H1 (cell line): Measurements from ENCODE around the gene SMIM41. TPM values are rescaled to one million over a fixed set of nuclear protein-coding genes. Genes with fewer than 3 reads are reported as not detected.
A peak's percentile ranks its signal among the peaks of the same experiment; 100 is the strongest.

Experiments
- CTCF ChIA-PET: fragments of 300-600 bp; sonication (Branson Sonifier 250); formaldehyde crosslinking; loops from one replicate; lab custom pipeline; 2021; ENCODE audit not compliant: partially characterized antibody; lab: Charles Lee
- POLR2A ChIA-PET: fragments of 300-600 bp; sonication (Branson Sonifier 250); formaldehyde crosslinking; loops from one replicate; lab custom pipeline; 2021; ENCODE audit warnings: inconsistent platforms; ENCODE audit not compliant: partially characterized antibody; lab: Charles Lee
- DNase-seq, 2 experiments: peaks; one replicate each; pipeline versions ENCODE4 v3.0.0 to v3.0.0-alpha.2; 2010 to 2022; ENCODE audit warnings: low spot score in 2 of 2, low read depth in 1 of 2, mixed read lengths in 1 of 2
- FAIRE-seq: peaks from 2 replicates; lab custom pipeline; 2011; peaks lifted over from hg19 to GRCh38; lab: Jason Lieb, UNC
- H2AFZ ChIP-seq: 2 replicates; pipeline ENCODE4 v1.8.1; 2012; ENCODE audit warnings: low read length, inconsistent platforms
- H2AK5ac ChIP-seq: 2 replicates; pipeline ENCODE4 v1.6.1; 2013; ENCODE audit warnings: low read depth, low read length
- H2BK120ac ChIP-seq: replicated peaks from 2 replicates; pipeline ENCODE3; 2013; ENCODE audit warnings: low read depth, low read length, inconsistent platforms
- H2BK12ac ChIP-seq: 2 replicates; pipeline ENCODE4 v1.6.1; 2013; ENCODE audit warnings: low read depth, low read length
- H2BK15ac ChIP-seq: 2 replicates; pipeline ENCODE4 v1.6.1; 2013; ENCODE audit warnings: low read length
- H2BK20ac ChIP-seq: 2 replicates; pipeline ENCODE4 v1.6.1; 2013; ENCODE audit warnings: low read length
- H2BK5ac ChIP-seq: 2 replicates; pipeline ENCODE4 v1.6.1; 2013; ENCODE audit warnings: low read depth, low read length
- H3K14ac ChIP-seq: 2 replicates; pipeline ENCODE4 v1.6.1; 2013; ENCODE audit warnings: inconsistent platforms; ENCODE audit not compliant: insufficient read length
- H3K18ac ChIP-seq: 2 replicates; pipeline ENCODE4 v1.6.1; 2013; ENCODE audit warnings: low read length; ENCODE audit errors: extremely low read depth
- H3K23ac ChIP-seq: 2 replicates; pipeline ENCODE4 v1.6.1; 2013; ENCODE audit warnings: inconsistent platforms; ENCODE audit not compliant: insufficient read length
- H3K23me2 ChIP-seq: 2 replicates; pipeline ENCODE4 v1.6.1; 2013; ENCODE audit warnings: low read depth, low read length
- H3K27ac ChIP-seq: 2 replicates; pipeline ENCODE4 v1.6.1; 2011; ENCODE audit warnings: low read depth, low read length, inconsistent platforms
- H3K27me3 ChIP-seq, 4 experiments: replicated peaks in 1 of 4; 1 replicate in 1 of 4; 2 replicates in 3 of 4; pipeline versions ENCODE4 v1.6.1 to v1.8.1; 2011 to 2013; ENCODE audit warnings: low read length in 3 of 4, mild to moderate bottlenecking in 3 of 4, inconsistent platforms in 2 of 4, mixed read lengths in 2 of 4, moderate library complexity in 1 of 4; ENCODE audit not compliant: control insufficient read depth in 3 of 4, insufficient read depth in 3 of 4; ENCODE audit errors: extremely low read depth in 1 of 4
- H3K36me3 ChIP-seq, 4 experiments: 2 replicates each; pipeline versions ENCODE4 v1.6.1 to v1.8.1; 2011 to 2013; ENCODE audit warnings: mild to moderate bottlenecking in 4 of 4, low read length in 3 of 4, moderate library complexity in 2 of 4, control low read depth in 1 of 4, inconsistent platforms in 1 of 4; ENCODE audit not compliant: insufficient read depth in 4 of 4, control insufficient read depth in 2 of 4
- H3K4ac ChIP-seq: replicated peaks from 2 replicates; pipeline ENCODE3; 2013; ENCODE audit warnings: low read length, low read depth, mixed read lengths, inconsistent platforms; ENCODE audit not compliant: insufficient read length
- H3K4me1 ChIP-seq, 4 experiments: replicated peaks in 1 of 4; 1 replicate in 1 of 4; 2 replicates in 3 of 4; pipeline versions ENCODE4 v1.6.1 to v1.8.1; 2011 to 2013; ENCODE audit warnings: low read length in 3 of 4, inconsistent platforms in 2 of 4, mixed read lengths in 1 of 4; ENCODE audit not compliant: insufficient read depth in 4 of 4, control insufficient read depth in 3 of 4
- H3K4me2 ChIP-seq, 2 experiments: 2 replicates each; pipeline versions ENCODE4 v1.6.1 to v1.8.1; 2011 to 2013; ENCODE audit warnings: low read depth in 2 of 2, low read length in 2 of 2, control low read depth in 1 of 2, inconsistent platforms in 1 of 2, mild to moderate bottlenecking in 1 of 2; ENCODE audit not compliant: insufficient read depth in 1 of 2
- H3K4me3 ChIP-seq, 4 experiments: fragments of 200-600, 300-600 bp in 1 of 4; sonication (generic), shearing (Covaris generic), sonication (Bioruptor Twin) in 1 of 4; 2 replicates each; pipeline versions ENCODE4 v1.5.1 to v1.8.1; 2011 to 2016; ENCODE audit warnings: low read length in 4 of 4, low read depth in 3 of 4, control low read depth in 2 of 4, inconsistent platforms in 2 of 4, mild to moderate bottlenecking in 2 of 4, mixed read lengths in 1 of 4, moderate library complexity in 1 of 4; ENCODE audit not compliant: insufficient read depth in 2 of 4; ENCODE audit errors: extremely low read depth in 1 of 4
- H3K56ac ChIP-seq: replicated peaks from 2 replicates; pipeline ENCODE3; 2013; ENCODE audit warnings: low read depth, mild to moderate bottlenecking, mixed read lengths, low read length, inconsistent platforms; ENCODE audit not compliant: insufficient read length
- H3K79me1 ChIP-seq: 2 replicates; pipeline ENCODE4 v1.6.1; 2013; ENCODE audit warnings: low read depth, low read length, control low read depth
- H3K79me2 ChIP-seq, 2 experiments: 2 replicates each; pipeline versions ENCODE4 v1.6.1 to v1.8.1; 2012 to 2013; ENCODE audit warnings: low read length in 2 of 2, mild to moderate bottlenecking in 2 of 2, inconsistent platforms in 1 of 2; ENCODE audit not compliant: insufficient read depth in 2 of 2, control insufficient read depth in 1 of 2
- H3K9ac ChIP-seq, 4 experiments: replicated peaks in 1 of 4; 1 replicate in 1 of 4; 2 replicates in 3 of 4; pipeline versions ENCODE4 v1.6.1 to v1.8.1; 2011 to 2013; ENCODE audit warnings: low read depth in 3 of 4, low read length in 3 of 4, control low read depth in 2 of 4, mild to moderate bottlenecking in 2 of 4, moderate library complexity in 2 of 4, inconsistent platforms in 1 of 4; ENCODE audit errors: extremely low read depth in 1 of 4
- H3K9me3 ChIP-seq, 2 experiments: 2 replicates each; pipeline versions ENCODE4 v1.6.1 to v1.8.1; 2012 to 2013; ENCODE audit warnings: mild to moderate bottlenecking in 2 of 2, moderate library complexity in 2 of 2, control low read depth in 1 of 2, inconsistent platforms in 1 of 2, low read depth in 1 of 2, low read length in 1 of 2, mixed read lengths in 1 of 2; ENCODE audit not compliant: insufficient read depth in 2 of 2
- H4K20me1 ChIP-seq, 2 experiments: replicated peaks in 1 of 2; 2 replicates each; pipeline versions ENCODE3 to v1.8.1; 2011 to 2013; ENCODE audit warnings: inconsistent platforms in 2 of 2, low read length in 2 of 2, mild to moderate bottlenecking in 1 of 2; ENCODE audit not compliant: insufficient read depth in 2 of 2, control insufficient read depth in 1 of 2
- H4K5ac ChIP-seq: 2 replicates; pipeline ENCODE4 v1.6.1; 2013; ENCODE audit warnings: low read length, low read depth, mixed read lengths, inconsistent platforms; ENCODE audit not compliant: insufficient read length
- H4K8ac ChIP-seq: 2 replicates; pipeline ENCODE4 v1.8.0; 2013; ENCODE audit warnings: mild to moderate bottlenecking, moderate library complexity, low read length, inconsistent platforms; ENCODE audit not compliant: insufficient read depth; ENCODE audit errors: extremely low read depth
- H4K91ac ChIP-seq: replicated peaks from 2 replicates; pipeline ENCODE3; 2013; ENCODE audit warnings: low read length, mixed read lengths, inconsistent platforms; ENCODE audit not compliant: insufficient read length
- ATF3 ChIP-seq: IDR thresholded peaks from 2 replicates; pipeline ENCODE4 v1.6.1; 2011; ENCODE audit warnings: low read depth, mild to moderate bottlenecking, low read length; ENCODE audit not compliant: insufficient read depth
- BACH1 ChIP-seq: IDR thresholded peaks from 2 replicates; pipeline ENCODE4 v1.6.1; 2012; ENCODE audit warnings: low read length, improper control_type of control experiment
- CBX5 ChIP-seq: fragments of 300-800, 300-1000 bp; sonication (generic); IDR thresholded peaks from 2 replicates; pipeline ENCODE4 v1.7.1; 2016; ENCODE audit warnings: antibody characterized with exemption, low read length, low read depth
- CHD1 ChIP-seq: IDR thresholded peaks from 2 replicates; pipeline ENCODE4 v1.6.1; 2012; ENCODE audit warnings: low read depth, low read length, improper control_type of control experiment
- EGR1 ChIP-seq: IDR thresholded peaks from 2 replicates; pipeline ENCODE4 v1.6.1; 2011; ENCODE audit warnings: low read depth, low read length, borderline replicate concordance
- GABPA ChIP-seq: IDR thresholded peaks from 2 replicates; pipeline ENCODE4 v1.6.1; 2011; ENCODE audit warnings: mild to moderate bottlenecking, low read length, moderate library complexity, borderline replicate concordance; ENCODE audit not compliant: insufficient read depth
- JUN ChIP-seq: IDR thresholded peaks from 2 replicates; pipeline ENCODE4 v1.6.1; 2011; ENCODE audit warnings: low read depth, mild to moderate bottlenecking, improper control_type of control experiment, low read length
- KDM1A ChIP-seq: fragments of 200-600, 300-600 bp; sonication (generic); IDR thresholded peaks from 2 replicates; pipeline ENCODE4 v1.7.1; 2016; ENCODE audit warnings: mild to moderate bottlenecking, low read length, borderline replicate concordance
- NRF1 ChIP-seq: IDR thresholded peaks from 2 replicates; pipeline ENCODE4 v1.6.1; 2011; ENCODE audit warnings: mild to moderate bottlenecking, low read depth, low read length, improper control_type of control experiment
- POLR2A ChIP-seq, 2 experiments: IDR thresholded peaks; 1 replicate in 1 of 2; 2 replicates in 1 of 2; pipeline ENCODE4 v1.6.1; 2011; ENCODE audit warnings: low read depth in 2 of 2, low read length in 2 of 2, mild to moderate bottlenecking in 2 of 2; ENCODE audit errors: control extremely low read depth in 1 of 2
- TAF7 ChIP-seq: optimal IDR thresholded peaks from 2 replicates; pipeline ENCODE3; 2011; ENCODE audit warnings: low read depth, mild to moderate bottlenecking, inconsistent platforms, low read length, moderate library complexity, borderline replicate concordance
- YY1 ChIP-seq: IDR thresholded peaks from 2 replicates; pipeline ENCODE4 v1.6.1; 2011; ENCODE audit warnings: low read depth, mild to moderate bottlenecking, low read length
- WGBS, 2 experiments: shearing (Covaris generic) in 1 of 2; methylation state at CpG; one replicate each; pipeline versions ENCODE4 v1.1.6 to v1.1.7; 2013 to 2015; ENCODE audit warnings: low lambda C conversion rate in 2 of 2, mixed read lengths in 2 of 2, inconsistent platforms in 1 of 2, low coverage in 1 of 2, missing lambda C conversion rate in 1 of 2; ENCODE audit not compliant: insufficient replicate concordance in 2 of 2, insufficient coverage in 1 of 2, insufficient read length in 1 of 2; ENCODE audit errors: extremely low coverage in 1 of 2, missing lambda C conversion rate in 1 of 2; 5-methylcytosine and 5-hydroxymethylcytosine counted together
- polyA plus RNA-seq, 7 experiments: library from polyadenylated mRNA; depleted of rRNA in 3 of 7; stranded (reverse) in 5 of 7; unstranded in 2 of 7; fragments of >200 nt in 5 of 7; fragments of 200-250 nt in 2 of 7; gene quantifications; 1 replicate in 5 of 7; 2 replicates in 1 of 7; 4 replicates in 1 of 7; pipeline versions ENCODE4 v1.2.1 to v1.2.3, GENCODE V29; 2011 to 2013; ENCODE audit warnings: missing spikeins in 2 of 7, mixed read lengths in 2 of 7
- total RNA-seq: library from RNA; stranded (reverse); fragmentation: NEBNext Ultra II Directional; extraction: Animal tissue kit (Norgen Biotek cat#: 25700); gene quantifications from 2 replicates; pipeline ENCODE4 v1.2.1, GENCODE V29; 2021

SMIM41 gene
- total and polyA plus RNA-seq, 2 of the 8 experiments (the other 6 are each of a cell fraction or from before 2014, with no cell fraction given) = 0.28 to 0.98 TPM

- Histone ChIP-seq H3K79me2 (no peaks in the 10 kb centered on the region), H2BK12ac (peak overlapping the region; percentile 20; the same call in 1 of the 2 replicates), H2AK5ac (no peak overlapping the region), H3K27ac (no peak overlapping the region), H3K23me2 (peaks cover 14% of the 10 kb centered on the region), H3K23ac (no peak overlapping the region), H2BK120ac (no peak overlapping the region), H4K20me1 (peaks cover 7 to 28% of the 10 kb centered on the region in 2 experiments), H2BK5ac (no peak overlapping the region), H3K9me3 (no peaks in the 10 kb centered on the region), H3K79me1 (no peaks in the 10 kb centered on the region; the same call in 1 of the 2 replicates), H4K5ac (no peak overlapping the region), H2AFZ (no peak overlapping the region), H3K18ac (no peak overlapping the region), H4K91ac (no peak overlapping the region), H3K56ac (no peak overlapping the region), H4K8ac (no peak overlapping the region), H2BK20ac (no peak overlapping the region), H2BK15ac (no peak overlapping the region), H3K4ac (no peak overlapping the region), H3K36me3 (peaks cover 0 to 5% (median 0%) of the 10 kb centered on the region in 4 experiments; a peak in 2 of 8 replicates), H3K4me2 (peak overlapping the region in 1 of 2 experiments; percentile 80; a peak in 1 of 4 replicates), H3K27me3 (peaks cover 4 to 44% (median 36%) of the 10 kb centered on the region in 4 experiments), H3K4me1 (peaks cover 0 to 19% (median 9%) of the 10 kb centered on the region in 4 experiments; a peak in 6 of 7 replicates), H3K4me3 (no peak overlapping the region), H3K14ac (no peak overlapping the region), H3K9ac (no peak overlapping the region)
- CTCF ChIA-PET = interaction anchor here (1.1 to 34.1 kb wide), 9 partner anchors 11 to 135 kb away, joined by 3 to 1022 read pairs (median 7); partner anchors contain the start of genes ATG101, SMIM41 and TAMALIN
- POLR2A ChIA-PET = interaction anchor here (0.6 to 3.2 kb wide), 8 partner anchors 9 to 27 kb away, joined by 3 to 38 read pairs (median 11); partner anchors contain the start of gene SMIM41
- DNase-seq (no peak), FAIRE-seq (no peak)
- WGBS, 2 experiments = 77% methylated on average over 7 of the region's 7 CpGs; no CpG with 5 or more reads in 1 of the 2 experiments
- TF ChIP-seq BACH1 (no peak), KDM1A (no peak), EGR1 (no peak), JUN (no peak), GABPA (no peak), CHD1 (no peak), POLR2A (IDR thresholded peaks at IDR 0.05; ENCODE audit: control extremely low read depth in 1 of 2, low read depth in 2 of 2, low read length in 2 of 2) (no peak; a peak in 1 of 3 replicates), YY1 (no peak), NRF1 (no peak), CBX5 (no peak), TAF7 (no peak), ATF3 (no peak)
Measured at GRCh38 chr12:52052468-52053186, 26.9 kb upstream of the SMIM41 start.
